GM23338 (cell line): ENCODE measurements around the gene KIAA1217. TPM values are rescaled to one million over a fixed set of nuclear protein-coding genes. Genes with fewer than 3 reads are reported as not detected.

ENCODE experiments used
- ATAC-seq: fragments of 200-7000 bp; cut with Tn5 transposase; 3 replicates; pipeline ENCODE4 v1.9.1; 2020
- DNase-seq: peaks from one replicate; pipeline ENCODE4 v3.0.0-alpha.2; 2015; ENCODE audit warnings: low spot score
- H2AFZ ChIP-seq: fragments of 200-600 bp; sonication (generic); 2 replicates; pipeline ENCODE4 v1.8.0; 2016; ENCODE audit warnings: antibody characterized with exemption, mild to moderate bottlenecking, moderate library complexity
- H3F3A ChIP-seq: fragments of 200-600 bp; sonication (generic); replicated peaks from 2 replicates; pipeline ENCODE4 v1.8.0; 2017; ENCODE audit warnings: antibody characterized with exemption, mixed run types, low read depth
- H3K27ac ChIP-seq: fragments of 200-600 bp; sonication (generic); 2 replicates; pipeline ENCODE4 v1.6.1; 2016; ENCODE audit warnings: low read depth
- H3K27me3 ChIP-seq: fragments of 200-600 bp; sonication (generic); 2 replicates; pipeline ENCODE4 v1.8.0; 2016; ENCODE audit warnings: mild to moderate bottlenecking, mixed run types, moderate library complexity; ENCODE audit not compliant: insufficient read depth
- H3K36me3 ChIP-seq: fragments of 200-600 bp; sonication (generic); 2 replicates; pipeline ENCODE4 v1.8.0; 2016; ENCODE audit warnings: mild to moderate bottlenecking; ENCODE audit not compliant: insufficient read depth
- H3K4me1 ChIP-seq: fragments of 200-600 bp; sonication (generic); 2 replicates; pipeline ENCODE4 v1.8.0; 2016; ENCODE audit warnings: mild to moderate bottlenecking, moderate library complexity; ENCODE audit not compliant: insufficient read depth
- H3K4me2 ChIP-seq: fragments of 200-600 bp; sonication (generic); 2 replicates; pipeline ENCODE4 v1.7.1; 2017; ENCODE audit warnings: mixed run types
- H3K4me3 ChIP-seq: fragments of 200-600 bp; sonication (generic); 2 replicates; pipeline ENCODE4 v1.6.1; 2016; ENCODE audit warnings: mixed run types
- H3K79me2 ChIP-seq: fragments of 200-600 bp; sonication (generic); replicated peaks from 2 replicates; pipeline ENCODE4 v1.8.0; 2017; ENCODE audit warnings: mild to moderate bottlenecking; ENCODE audit not compliant: insufficient read depth
- H3K9me2 ChIP-seq: fragments of 200-600 bp; sonication (generic); 2 replicates; pipeline ENCODE4 v1.8.0; 2017; ENCODE audit not compliant: insufficient read depth
- H4K20me1 ChIP-seq: fragments of 200-600 bp; sonication (generic); replicated peaks from 2 replicates; pipeline ENCODE4 v1.8.0; 2017; ENCODE audit warnings: mild to moderate bottlenecking; ENCODE audit not compliant: insufficient read depth
- H3K27ac Mint-ChIP-seq: 2 replicates; pipeline ENCODE4 v1.8.0; 2020; ENCODE audit warnings: inconsistent platforms, mild to moderate bottlenecking, moderate library complexity, mixed read lengths
- H3K27me3 Mint-ChIP-seq: 3 replicates; pipeline ENCODE4 v1.8.0; 2022; ENCODE audit warnings: low read depth, mild to moderate bottlenecking, moderate library complexity, mixed read lengths, inconsistent platforms; ENCODE audit not compliant: insufficient read depth, poor library complexity
- H3K36me3 Mint-ChIP-seq: 3 replicates; pipeline ENCODE4 v1.8.0; 2021; ENCODE audit warnings: low read depth, mild to moderate bottlenecking, inconsistent platforms, moderate library complexity, mixed read lengths
- H3K4me1 Mint-ChIP-seq: 3 replicates; pipeline ENCODE4 v1.8.0; 2020; ENCODE audit warnings: mild to moderate bottlenecking, inconsistent platforms, mixed read lengths
- H3K4me3 Mint-ChIP-seq: 3 replicates; pipeline ENCODE4 v1.8.0; 2021; ENCODE audit warnings: moderate library complexity, mild to moderate bottlenecking, inconsistent platforms, mixed read lengths
- H3K9me3 Mint-ChIP-seq: 3 replicates; pipeline ENCODE4 v1.8.0; 2020; ENCODE audit warnings: moderate library complexity, mild to moderate bottlenecking, inconsistent platforms, mixed read lengths
- CREB1 ChIP-seq: fragments of 250-450 bp; sonication (Bioruptor Pico); IDR thresholded peaks from 2 replicates; pipeline ENCODE4 v1.5.0; 2020; ENCODE audit warnings: low read depth, mild to moderate bottlenecking, moderate library complexity
- EZH2 ChIP-seq: fragments of 200-600 bp; sonication (generic); IDR thresholded peaks from one replicate; pipeline ENCODE4 v1.8.0; 2017; ENCODE audit warnings: antibody characterized with exemption, mild to moderate bottlenecking, low read depth; ENCODE audit not compliant: unreplicated experiment
- EZH2phosphoT487 ChIP-seq: fragments of 200-600 bp; sonication (generic); IDR thresholded peaks from one replicate; pipeline ENCODE4 v1.8.1; 2018; ENCODE audit warnings: antibody characterized with exemption; ENCODE audit not compliant: unreplicated experiment
- JUNB ChIP-seq: IDR thresholded peaks from one replicate; pipeline ENCODE4 v1.6.1; 2016; ENCODE audit warnings: antibody characterized with exemption; ENCODE audit not compliant: unreplicated experiment
- NANOG ChIP-seq: IDR thresholded peaks from 2 replicates; pipeline ENCODE4 v1.6.1; 2016; ENCODE audit warnings: antibody characterized with exemption, borderline replicate concordance
- POLR2AphosphoS5 ChIP-seq: IDR thresholded peaks from 2 replicates; pipeline ENCODE4 v1.6.1; 2016; ENCODE audit warnings: antibody characterized with exemption, low read depth
- ZNF114 ChIP-seq: fragments of 250-450 bp; sonication (Bioruptor Pico); IDR thresholded peaks from 2 replicates; pipeline ENCODE4 v1.5.0; 2020; ENCODE audit warnings: mild to moderate bottlenecking, moderate library complexity
- polyA plus RNA-seq: library from polyadenylated mRNA; unstranded; fragments of >200 nt; fragmentation: Nextera tagmentation; extraction: Ambion mirVana; gene quantifications from 2 replicates; pipeline ENCODE4 v1.2.1, GENCODE V29; 2016
- total RNA-seq: library from RNA; depleted of rRNA; stranded (reverse); fragments of >200 nt; shearing (Covaris generic); gene quantifications from 2 replicates; pipeline ENCODE4 v1.2.3, GENCODE V29; 2014
- TF ChIP-seq, protein P1 (sequence below): IDR thresholded peaks from one replicate; pipeline ENCODE4 v1.6.1; 2018; ENCODE audit warnings: antibody characterized with exemption; ENCODE audit not compliant: unreplicated experiment
- TF ChIP-seq, protein P2 (sequence below): IDR thresholded peaks from 2 replicates; pipeline ENCODE4 v1.6.1; 2016; ENCODE audit warnings: antibody characterized with exemption
- TF ChIP-seq, protein P3 (sequence below): fragments of 250-450 bp; sonication (Bioruptor Pico); IDR thresholded peaks from 2 replicates; pipeline ENCODE4 v1.5.0; 2020; ENCODE audit warnings: mild to moderate bottlenecking, moderate library complexity

KIAA1217 gene
- total and polyA plus RNA-seq, 2 experiments from 2014 or later: 6.4 to 9.1 TPM

GRCh38 chr10:24213266-24213665 is 4.3 kb downstream of the KIAA1217 start:
- peaks cover 3% of the 10 kb centered on the region; the same call in 1 of the 3 replicates for H3K9me3 Mint-ChIP-seq
- no peaks in the 10 kb centered on the region for H3K36me3 ChIP-seq
- H3K27ac ChIP-seq: no peak overlapping the region
- peaks cover 16% of the 10 kb centered on the region for H3K27me3 Mint-ChIP-seq
- peaks cover 46% of the 10 kb centered on the region for H3K4me1 ChIP-seq
- H3K79me2 ChIP-seq: peaks cover 8% of the 10 kb centered on the region; the same call in 1 of the 2 replicates
- 0 out of 2 replicates have a peak, but pooled peaks cover 3% of the 10 kb centered on the region for H3F3A ChIP-seq
- ATAC-seq: no peak
- no peak overlapping the region for H3K4me3 ChIP-seq
- H3K9me2 ChIP-seq: no peaks in the 10 kb centered on the region; the same call in 1 of the 2 replicates
- no peak overlapping the region for H3K4me2 ChIP-seq
- no peak overlapping the region for H2AFZ ChIP-seq
- no peak overlapping the region for H3K4me3 Mint-ChIP-seq
- no peaks in the 10 kb centered on the region for H4K20me1 ChIP-seq
- no peak overlapping the region for H3K27ac Mint-ChIP-seq
- H3K27me3 ChIP-seq: no peaks in the 10 kb centered on the region
- peaks cover 58% of the 10 kb centered on the region for H3K4me1 Mint-ChIP-seq
- peaks cover 10% of the 10 kb centered on the region for H3K36me3 Mint-ChIP-seq
- no peak for TF ChIP-seq ZNF114 (CRISPR knock-in tag)
- no peak for TF ChIP-seq POLR2AphosphoS5
- TF ChIP-seq, protein P1, sequence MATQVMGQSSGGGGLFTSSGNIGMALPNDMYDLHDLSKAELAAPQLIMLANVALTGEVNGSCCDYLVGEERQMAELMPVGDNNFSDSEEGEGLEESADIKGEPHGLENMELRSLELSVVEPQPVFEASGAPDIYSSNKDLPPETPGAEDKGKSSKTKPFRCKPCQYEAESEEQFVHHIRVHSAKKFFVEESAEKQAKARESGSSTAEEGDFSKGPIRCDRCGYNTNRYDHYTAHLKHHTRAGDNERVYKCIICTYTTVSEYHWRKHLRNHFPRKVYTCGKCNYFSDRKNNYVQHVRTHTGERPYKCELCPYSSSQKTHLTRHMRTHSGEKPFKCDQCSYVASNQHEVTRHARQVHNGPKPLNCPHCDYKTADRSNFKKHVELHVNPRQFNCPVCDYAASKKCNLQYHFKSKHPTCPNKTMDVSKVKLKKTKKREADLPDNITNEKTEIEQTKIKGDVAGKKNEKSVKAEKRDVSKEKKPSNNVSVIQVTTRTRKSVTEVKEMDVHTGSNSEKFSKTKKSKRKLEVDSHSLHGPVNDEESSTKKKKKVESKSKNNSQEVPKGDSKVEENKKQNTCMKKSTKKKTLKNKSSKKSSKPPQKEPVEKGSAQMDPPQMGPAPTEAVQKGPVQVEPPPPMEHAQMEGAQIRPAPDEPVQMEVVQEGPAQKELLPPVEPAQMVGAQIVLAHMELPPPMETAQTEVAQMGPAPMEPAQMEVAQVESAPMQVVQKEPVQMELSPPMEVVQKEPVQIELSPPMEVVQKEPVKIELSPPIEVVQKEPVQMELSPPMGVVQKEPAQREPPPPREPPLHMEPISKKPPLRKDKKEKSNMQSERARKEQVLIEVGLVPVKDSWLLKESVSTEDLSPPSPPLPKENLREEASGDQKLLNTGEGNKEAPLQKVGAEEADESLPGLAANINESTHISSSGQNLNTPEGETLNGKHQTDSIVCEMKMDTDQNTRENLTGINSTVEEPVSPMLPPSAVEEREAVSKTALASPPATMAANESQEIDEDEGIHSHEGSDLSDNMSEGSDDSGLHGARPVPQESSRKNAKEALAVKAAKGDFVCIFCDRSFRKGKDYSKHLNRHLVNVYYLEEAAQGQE: no peak
- TF ChIP-seq, protein P2, sequence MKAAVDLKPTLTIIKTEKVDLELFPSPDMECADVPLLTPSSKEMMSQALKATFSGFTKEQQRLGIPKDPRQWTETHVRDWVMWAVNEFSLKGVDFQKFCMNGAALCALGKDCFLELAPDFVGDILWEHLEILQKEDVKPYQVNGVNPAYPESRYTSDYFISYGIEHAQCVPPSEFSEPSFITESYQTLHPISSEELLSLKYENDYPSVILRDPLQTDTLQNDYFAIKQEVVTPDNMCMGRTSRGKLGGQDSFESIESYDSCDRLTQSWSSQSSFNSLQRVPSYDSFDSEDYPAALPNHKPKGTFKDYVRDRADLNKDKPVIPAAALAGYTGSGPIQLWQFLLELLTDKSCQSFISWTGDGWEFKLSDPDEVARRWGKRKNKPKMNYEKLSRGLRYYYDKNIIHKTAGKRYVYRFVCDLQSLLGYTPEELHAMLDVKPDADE: no peak
- no peak for TF ChIP-seq EZH2phosphoT487
- DNase-seq: no peak

- no peak overlapping the region for H3K4me3 Mint-ChIP-seq
- peaks cover 43% of the 10 kb centered on the region for H3K4me1 ChIP-seq
- H2AFZ ChIP-seq: no peak overlapping the region
- peaks cover 12% of the 10 kb centered on the region for H3K27me3 Mint-ChIP-seq
- peaks cover 8% of the 10 kb centered on the region; the same call in 1 of the 2 replicates for H3K79me2 ChIP-seq
- no peak overlapping the region for H3K4me2 ChIP-seq
- H3K27me3 ChIP-seq: no peaks in the 10 kb centered on the region
- no peaks in the 10 kb centered on the region for H3F3A ChIP-seq
- no peaks in the 10 kb centered on the region for H3K36me3 ChIP-seq
- H3K9me3 Mint-ChIP-seq: peaks cover 3% of the 10 kb centered on the region; the same call in 1 of the 3 replicates
- ATAC-seq (no peak), DNase-seq (no peak)
- H3K27ac ChIP-seq: no peak overlapping the region
- H3K4me3 ChIP-seq: no peak overlapping the region
- peaks cover 10% of the 10 kb centered on the region for H3K36me3 Mint-ChIP-seq
- H3K4me1 Mint-ChIP-seq: peaks cover 54% of the 10 kb centered on the region
- no peaks in the 10 kb centered on the region; the same call in 1 of the 2 replicates for H3K9me2 ChIP-seq
- H3K27ac Mint-ChIP-seq: no peak overlapping the region
- H4K20me1 ChIP-seq: no peaks in the 10 kb centered on the region
- TF ChIP-seq POLR2AphosphoS5: no peak
- TF ChIP-seq NANOG: no peak
- no peak for TF ChIP-seq EZH2phosphoT487
- TF ChIP-seq, protein P2: no peak
- TF ChIP-seq JUNB: no peak
- no peak for TF ChIP-seq EZH2
- no peak for TF ChIP-seq CREB1
- TF ChIP-seq, protein P3, sequence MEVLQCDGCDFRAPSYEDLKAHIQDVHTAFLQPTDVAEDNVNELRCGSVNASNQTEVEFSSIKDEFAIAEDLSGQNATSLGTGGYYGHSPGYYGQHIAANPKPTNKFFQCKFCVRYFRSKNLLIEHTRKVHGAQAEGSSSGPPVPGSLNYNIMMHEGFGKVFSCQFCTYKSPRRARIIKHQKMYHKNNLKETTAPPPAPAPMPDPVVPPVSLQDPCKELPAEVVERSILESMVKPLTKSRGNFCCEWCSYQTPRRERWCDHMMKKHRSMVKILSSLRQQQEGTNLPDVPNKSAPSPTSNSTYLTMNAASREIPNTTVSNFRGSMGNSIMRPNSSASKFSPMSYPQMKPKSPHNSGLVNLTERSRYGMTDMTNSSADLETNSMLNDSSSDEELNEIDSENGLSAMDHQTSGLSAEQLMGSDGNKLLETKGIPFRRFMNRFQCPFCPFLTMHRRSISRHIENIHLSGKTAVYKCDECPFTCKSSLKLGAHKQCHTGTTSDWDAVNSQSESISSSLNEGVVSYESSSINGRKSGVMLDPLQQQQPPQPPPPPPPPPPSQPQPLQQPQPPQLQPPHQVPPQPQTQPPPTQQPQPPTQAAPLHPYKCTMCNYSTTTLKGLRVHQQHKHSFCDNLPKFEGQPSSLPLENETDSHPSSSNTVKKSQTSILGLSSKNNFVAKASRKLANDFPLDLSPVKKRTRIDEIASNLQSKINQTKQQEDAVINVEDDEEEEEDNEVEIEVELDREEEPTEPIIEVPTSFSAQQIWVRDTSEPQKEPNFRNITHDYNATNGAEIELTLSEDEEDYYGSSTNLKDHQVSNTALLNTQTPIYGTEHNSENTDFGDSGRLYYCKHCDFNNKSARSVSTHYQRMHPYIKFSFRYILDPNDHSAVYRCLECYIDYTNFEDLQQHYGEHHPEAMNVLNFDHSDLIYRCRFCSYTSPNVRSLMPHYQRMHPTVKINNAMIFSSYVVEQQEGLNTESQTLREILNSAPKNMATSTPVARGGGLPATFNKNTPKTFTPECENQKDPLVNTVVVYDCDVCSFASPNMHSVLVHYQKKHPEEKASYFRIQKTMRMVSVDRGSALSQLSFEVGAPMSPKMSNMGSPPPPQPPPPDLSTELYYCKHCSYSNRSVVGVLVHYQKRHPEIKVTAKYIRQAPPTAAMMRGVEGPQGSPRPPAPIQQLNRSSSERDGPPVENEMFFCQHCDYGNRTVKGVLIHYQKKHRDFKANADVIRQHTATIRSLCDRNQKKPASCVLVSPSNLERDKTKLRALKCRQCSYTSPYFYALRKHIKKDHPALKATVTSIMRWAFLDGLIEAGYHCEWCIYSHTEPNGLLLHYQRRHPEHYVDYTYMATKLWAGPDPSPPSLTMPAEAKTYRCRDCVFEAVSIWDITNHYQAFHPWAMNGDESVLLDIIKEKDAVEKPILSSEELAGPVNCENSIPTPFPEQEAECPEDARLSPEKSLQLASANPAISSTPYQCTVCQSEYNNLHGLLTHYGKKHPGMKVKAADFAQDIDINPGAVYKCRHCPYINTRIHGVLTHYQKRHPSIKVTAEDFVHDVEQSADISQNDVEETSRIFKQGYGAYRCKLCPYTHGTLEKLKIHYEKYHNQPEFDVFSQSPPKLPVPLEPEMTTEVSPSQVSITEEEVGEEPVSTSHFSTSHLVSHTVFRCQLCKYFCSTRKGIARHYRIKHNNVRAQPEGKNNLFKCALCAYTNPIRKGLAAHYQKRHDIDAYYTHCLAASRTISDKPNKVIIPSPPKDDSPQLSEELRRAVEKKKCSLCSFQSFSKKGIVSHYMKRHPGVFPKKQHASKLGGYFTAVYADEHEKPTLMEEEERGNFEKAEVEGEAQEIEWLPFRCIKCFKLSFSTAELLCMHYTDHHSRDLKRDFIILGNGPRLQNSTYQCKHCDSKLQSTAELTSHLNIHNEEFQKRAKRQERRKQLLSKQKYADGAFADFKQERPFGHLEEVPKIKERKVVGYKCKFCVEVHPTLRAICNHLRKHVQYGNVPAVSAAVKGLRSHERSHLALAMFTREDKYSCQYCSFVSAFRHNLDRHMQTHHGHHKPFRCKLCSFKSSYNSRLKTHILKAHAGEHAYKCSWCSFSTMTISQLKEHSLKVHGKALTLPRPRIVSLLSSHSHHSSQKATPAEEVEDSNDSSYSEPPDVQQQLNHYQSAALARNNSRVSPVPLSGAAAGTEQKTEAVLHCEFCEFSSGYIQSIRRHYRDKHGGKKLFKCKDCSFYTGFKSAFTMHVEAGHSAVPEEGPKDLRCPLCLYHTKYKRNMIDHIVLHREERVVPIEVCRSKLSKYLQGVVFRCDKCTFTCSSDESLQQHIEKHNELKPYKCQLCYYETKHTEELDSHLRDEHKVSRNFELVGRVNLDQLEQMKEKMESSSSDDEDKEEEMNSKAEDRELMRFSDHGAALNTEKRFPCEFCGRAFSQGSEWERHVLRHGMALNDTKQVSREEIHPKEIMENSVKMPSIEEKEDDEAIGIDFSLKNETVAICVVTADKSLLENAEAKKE (CRISPR knock-in tag): no peak
These were observed 4.9 kb downstream of the KIAA1217 start for GRCh38 chr10:24213881-24214280.
